ENCODE results near the gene CPTP.

CPTP gene

DNA sequence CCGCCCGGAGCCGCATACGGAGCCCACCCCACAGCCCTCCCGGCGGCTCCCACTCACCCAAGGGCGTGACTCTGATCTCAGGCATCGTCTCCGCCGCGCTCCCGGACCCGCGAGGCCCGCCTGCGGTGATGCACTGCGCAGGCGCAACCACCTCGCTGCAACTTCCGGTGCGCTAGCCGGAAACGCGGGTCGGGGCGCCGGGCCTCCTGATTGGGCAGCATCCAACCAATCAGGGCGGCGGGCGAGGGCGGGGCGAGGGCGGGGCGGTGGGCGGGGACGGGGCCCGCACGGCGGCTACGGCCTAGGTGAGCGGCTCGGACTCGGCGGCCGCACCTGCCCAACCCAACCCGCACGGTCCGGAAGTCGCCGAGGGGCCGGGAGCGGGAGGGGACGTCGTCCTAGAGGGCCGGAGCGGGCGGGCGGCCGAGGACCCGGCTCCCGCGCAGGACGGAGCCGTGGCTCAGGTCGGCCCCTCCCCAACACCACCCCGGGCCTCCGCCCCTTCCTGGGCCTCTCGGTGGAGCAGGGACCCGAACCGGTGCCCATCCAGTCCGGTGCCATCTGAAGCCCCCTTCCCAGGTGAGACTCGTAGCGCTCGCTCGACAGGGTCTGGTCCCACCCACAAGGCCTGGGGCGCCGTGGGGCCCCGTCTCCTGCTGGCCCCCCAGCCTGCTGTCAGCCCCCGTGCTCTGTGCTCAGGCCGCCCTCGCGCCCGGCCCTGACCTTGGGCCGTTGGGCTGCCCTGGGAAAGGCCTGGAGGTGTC, at the start of gene CPTP, which contains the start of gene INTS11:
TSS of gene CPTP (plus strand) at position 279 of the 764 bp plus-strand sequence. CDS start 2,109 bp downstream, outside the sequence.
TSS of gene INTS11 (minus strand) at position 137 of the 764 bp plus-strand sequence. CDS start at position 85, 52 bp downstream.
- DNase-seq, result peak; percentile 96

DNA sequence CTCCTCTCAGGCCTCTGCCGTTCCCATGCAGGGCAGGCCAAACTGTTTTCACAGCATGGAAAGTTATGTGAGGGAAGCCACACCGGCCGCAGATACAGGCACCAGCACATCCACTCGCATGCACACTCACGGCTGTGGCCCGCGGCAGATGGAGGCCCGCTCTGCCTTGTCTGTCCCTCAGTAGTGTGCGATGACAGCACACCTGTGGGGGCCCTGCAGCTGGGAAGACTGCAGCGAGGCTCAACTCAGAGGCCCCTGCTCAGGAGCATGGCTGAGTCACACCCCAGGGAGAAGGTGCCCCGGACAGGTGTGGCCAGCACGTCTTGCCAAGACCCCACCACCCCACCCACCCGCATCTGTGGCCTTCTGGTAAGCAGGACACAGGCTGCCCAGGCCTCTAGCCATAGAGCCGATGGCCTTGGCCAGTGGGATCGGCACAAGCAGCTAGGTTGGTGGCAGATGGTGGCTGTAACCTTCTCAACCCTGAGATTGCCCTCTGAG, 49.6 kb upstream of the CPTP start:
- DNase-seq, result no peak

DNA sequence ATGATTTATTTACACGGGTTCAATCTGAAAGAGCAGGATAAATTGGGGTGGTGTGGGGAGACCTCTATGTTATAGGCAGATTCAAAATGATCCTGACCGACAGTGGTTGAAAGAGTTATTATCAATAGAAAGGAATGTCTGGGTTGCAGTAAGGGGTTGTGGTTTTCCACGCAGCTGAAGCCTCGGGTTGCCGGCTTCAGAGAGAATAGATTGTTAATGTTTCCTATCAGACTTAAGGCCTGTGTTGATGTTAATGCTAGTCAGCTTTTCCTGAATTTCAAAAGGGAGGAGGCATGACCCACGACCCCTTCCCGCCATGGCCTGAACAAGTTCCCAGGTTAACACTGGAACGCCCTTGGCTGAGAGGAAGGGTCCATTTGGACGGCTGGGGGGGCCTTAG, 48.8 kb upstream of the CPTP start:
- no peak for DNase-seq

DNA sequence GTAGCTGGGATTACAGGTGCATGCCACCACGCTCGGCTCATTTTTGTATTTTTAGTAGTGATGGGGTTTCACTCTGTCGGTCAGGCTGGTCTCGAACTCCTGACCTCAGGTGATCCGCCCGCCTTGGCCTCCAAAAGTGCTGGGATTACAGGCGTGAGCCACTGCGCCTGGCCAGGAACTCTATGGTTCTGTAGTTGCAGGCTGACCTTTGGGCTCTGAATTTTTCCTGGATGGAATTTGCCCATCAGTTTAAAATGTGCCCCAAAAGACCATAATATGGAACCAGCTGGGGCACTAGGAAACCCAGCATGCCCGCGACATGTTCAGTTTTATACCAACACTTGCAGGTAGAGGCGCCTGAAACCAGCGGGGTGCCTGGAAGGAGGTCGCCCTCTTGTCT, 46.0 kb upstream of the CPTP start:
- no peak for DNase-seq

DNA sequence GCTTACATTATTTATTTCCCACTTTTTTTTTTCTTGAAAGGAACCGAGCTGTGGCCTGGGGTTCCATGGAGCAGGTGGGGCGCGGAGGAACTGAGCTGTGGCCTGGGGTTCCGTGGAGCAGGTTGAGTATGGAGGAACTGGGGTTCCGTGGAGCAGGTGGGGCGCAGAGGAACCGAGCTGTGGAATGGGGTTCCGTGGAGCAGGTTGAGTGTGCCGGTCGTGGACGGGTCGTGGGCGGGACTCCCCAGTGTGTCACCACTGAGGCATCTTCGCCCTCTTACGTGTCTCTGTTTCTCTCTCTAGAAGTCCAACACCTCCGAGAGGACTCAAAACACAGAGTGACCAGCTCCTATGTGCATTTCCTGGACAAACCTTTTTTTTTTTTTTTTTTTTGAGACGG, 45.6 kb upstream of the CPTP start:
- DNase-seq, result no peak

DNA sequence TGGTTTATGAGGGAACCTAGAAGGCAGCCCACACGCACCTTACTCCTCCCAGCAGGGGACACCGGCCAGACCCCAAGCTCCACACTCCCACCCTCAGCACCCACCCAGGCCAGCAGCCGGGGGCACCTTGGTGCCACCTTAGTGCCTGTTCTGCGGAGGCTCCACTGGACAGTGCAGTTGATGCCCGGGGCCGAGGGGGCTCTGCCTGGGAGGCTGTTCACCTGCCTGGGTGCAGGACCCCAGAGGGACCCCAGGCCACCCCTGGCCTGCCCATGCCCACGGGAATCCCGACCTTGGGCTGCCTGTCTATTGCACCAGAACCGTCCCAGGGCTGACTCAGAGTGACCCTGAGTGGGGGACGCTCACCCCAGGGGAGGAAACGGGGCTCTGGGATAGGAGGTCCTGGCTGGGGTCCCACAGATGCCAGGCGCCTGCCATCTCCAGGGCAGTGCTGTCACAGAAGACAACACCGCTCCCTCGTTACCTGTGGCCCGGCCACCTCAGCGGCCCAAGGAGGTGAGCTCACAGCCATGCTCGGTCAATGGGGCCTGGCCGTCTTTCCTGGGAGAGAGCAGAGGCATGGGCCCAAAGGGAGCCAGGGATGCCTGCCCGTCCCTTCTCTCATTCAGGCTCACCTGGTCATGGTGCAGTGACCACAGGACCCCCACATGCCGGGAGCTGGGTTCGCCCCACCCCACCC, 43.7 kb upstream of the CPTP start:
- DNase-seq, result no peak

DNA sequence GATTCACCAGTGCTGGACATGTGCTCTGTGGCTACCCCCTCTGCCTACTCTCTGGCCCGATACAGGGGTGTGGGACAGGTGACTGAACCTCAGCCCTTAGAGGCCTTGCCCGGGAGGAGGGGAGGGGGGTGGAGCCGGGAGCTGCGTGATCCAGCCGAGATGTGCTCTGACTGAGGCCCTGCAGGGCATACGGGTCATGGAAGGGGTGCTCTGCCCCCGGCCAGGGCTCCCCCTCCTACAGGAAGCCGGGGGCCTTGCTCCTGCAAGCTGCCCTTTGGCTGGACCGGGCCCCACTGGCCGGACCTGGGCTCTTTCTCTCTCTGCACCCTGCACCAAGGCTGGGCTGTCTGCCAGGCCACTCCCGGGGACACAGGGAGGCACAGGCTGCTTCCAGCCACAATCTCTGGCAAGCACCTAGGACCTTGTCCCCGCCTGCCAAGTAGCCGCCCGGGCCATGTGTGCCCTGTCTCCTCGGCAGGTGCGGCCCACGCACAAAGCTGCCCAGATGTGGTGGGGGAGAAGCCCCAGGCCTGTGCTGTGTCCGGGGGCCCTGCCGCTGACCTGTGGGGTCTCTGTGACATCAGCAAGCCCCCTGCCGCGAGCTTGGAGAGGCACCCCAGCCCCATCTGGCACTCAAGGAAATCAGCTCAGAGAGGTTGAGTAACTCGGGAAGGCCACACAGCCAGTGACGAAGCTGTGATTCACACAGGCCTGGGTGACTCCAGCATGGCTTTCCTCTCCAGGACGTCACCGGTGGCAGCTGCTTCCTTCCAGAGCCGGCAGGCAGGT, 42.9 kb upstream of the CPTP start:
- DNase-seq, result peak; percentile 57

DNA sequence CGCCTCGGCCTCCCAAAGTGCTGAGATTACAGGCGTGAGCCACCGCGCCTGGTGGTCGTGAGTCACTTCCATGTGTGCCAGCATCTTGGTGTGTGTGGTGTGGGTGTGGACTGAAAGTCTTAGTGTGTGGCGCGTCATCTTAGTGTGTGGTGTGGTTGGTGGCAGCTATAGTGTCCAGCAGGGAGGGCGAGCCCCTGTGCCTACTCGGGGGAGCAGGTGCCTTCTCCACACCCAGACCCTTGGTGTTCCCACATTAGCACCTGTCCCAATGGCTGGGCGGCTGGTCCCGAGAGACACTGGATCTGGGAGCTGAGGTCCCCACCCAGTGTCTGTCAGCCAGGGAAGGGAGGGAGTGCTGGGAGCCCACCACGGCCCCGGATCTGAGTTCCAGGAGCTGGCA, 41.6 kb upstream of the CPTP start:
- peak; percentile 60 for DNase-seq

DNA sequence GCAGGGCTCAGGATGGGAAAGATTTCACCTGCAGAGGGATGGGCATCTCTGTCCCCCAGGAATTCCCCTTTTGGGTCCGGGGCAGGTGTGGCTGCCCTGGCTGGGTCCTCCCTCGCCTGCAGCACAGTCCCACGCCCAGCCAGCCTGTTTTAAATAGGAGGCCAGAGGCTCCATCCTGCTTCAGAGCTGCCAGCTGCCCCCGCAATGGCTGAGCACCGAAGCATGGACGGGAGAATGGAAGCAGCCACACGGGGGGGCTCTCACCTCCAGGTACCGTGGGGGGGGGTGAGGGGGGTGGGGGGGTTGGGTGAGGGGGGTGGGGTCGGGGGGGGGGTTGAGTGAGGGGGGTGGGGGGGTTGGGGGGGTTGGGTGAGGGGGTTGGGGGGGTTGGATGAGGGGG, 40.8 kb upstream of the CPTP start:
- DNase-seq, result no peak

DNA sequence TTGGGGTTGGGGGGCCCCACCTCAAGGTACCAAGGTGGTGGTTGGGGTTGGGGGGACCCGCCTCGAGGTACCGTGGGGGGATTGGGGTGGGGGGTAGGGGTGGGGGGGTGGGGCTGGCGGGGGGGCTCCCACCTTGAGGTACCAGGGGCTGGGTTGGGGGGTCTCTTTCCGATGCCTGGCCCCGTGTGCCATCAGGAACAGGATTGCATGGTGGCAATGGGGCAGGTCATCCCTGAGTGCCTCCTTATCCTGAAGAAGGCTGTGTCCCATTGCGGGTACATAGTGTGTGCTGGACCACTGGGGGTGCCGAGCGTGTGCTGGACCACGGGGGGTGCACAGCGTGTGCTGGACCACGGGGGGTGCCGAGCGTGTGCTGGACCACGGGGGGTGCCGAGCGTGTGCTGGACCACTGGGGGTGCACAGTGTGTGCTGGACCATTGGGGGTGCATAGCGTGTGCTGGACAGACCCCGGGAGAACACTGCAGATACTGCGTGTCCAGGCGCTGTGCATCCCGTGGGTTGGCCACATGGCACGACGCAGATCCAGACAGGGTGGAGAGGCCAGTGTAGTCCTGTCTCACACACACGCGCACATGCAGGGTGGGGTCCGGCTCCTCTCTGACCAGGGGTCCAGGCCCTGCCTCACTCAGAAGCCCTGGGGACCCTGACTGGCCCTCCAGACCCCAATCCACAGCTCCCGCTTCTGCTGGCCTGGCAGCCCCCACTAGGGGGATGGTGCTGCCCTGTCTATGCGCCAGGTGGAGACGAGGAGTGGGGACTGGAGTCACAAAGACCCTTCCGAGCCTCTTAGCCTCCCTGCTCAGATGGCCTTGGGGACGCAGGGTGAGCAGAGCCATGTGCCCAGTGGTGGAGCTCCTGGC, 40.1 kb upstream of the CPTP start:
- DNase-seq, result no peak

DNA sequence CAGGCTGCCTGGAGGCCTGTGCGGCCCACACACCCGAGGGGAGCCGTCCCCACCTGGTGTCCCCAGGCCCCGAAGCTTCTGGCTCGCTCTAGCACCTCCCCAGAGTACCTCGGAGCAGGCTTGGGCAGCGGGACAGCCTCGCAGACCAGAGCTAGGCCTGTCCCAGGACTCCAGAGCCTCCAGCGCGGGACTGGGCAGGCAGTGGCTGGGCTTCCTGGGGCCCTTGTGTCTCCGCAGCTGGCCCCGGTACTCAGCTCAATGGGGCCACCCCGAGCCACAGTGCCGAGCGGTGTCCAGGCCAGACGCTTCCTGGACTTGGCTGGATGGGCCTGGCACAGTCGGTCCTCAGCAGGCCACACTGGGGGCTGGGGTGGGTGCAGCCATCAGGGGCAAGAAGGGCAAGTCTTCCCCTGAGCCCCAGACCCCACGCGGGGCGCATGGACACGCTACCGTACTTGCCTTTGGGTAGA, 39.5 kb upstream of the CPTP start:
- no peak for DNase-seq

DNA sequence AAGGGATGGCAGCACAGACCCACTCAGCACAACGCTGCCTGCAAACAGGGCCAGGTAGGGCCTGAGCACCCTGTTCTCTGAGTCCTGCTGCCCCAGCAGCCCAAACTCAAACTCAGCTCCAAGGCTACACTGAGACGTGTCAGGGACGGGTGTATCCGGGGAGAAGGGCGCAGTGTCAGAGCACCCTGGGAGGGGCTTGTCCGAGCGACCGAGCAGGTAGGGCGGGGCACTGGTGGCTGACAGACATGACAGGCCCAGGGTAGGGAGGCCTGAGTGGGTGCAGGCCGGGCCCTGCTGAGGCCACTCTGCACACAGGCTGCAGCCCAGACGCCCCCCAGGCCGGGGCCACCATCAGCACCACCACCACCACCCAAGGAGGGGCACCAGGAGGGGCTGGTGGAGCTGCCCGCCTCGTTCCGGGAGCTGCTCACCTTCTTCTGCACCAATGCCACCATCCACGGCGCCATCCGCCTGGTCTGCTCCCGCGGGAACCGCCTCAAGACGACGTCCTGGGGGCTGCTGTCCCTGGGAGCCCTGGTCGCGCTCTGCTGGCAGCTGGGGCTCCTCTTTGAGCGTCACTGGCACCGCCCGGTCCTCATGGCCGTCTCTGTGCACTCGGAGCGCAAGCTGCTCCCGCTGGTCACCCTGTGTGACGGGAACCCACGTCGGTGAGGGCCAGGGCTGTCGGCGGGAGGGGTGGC, 38.8 kb upstream of the CPTP start:
- no peak for DNase-seq

DNA sequence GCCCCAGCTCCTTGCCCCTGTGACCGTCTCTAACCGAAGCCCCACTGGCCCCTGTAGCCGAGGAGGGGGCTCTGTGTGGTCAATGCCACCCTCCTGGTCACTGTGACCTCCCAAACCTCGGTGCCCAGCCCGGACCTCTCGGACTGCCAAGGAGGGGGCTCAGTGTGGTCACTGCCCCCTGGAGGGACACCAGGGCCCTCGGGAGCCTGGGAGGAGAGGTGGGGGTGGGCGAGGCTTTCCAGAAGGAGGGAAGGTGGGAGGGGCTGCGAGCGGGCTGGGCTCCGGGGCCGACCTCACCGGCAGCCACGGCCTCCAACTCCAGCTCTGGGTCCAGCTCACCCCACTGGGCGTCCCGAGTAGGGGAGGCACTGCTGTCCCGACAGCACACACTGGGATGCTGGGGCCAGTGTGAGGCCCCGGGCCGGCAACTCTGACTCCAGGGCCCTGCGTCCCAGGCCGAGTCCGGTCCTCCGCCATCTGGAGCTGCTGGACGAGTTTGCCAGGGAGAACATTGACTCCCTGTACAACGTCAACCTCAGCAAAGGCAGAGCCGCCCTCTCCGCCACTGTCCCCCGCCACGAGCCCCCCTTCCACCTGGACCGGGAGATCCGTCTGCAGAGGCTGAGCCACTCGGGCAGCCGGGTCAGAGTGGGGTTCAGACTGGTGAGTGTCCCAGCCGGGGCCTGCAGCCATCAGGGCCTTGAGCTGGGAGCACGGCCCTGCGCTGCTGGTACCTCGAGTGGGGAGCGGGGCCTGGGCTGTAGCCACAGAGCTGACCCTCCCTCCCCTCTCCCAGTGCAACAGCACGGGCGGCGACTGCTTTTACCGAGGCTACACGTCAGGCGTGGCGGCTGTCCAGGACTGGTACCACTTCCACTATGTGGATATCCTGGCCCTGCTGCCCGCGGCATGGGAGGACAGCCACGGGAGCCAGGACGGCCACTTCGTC, 38.0 kb upstream of the CPTP start:
- no peak for DNase-seq

DNA sequence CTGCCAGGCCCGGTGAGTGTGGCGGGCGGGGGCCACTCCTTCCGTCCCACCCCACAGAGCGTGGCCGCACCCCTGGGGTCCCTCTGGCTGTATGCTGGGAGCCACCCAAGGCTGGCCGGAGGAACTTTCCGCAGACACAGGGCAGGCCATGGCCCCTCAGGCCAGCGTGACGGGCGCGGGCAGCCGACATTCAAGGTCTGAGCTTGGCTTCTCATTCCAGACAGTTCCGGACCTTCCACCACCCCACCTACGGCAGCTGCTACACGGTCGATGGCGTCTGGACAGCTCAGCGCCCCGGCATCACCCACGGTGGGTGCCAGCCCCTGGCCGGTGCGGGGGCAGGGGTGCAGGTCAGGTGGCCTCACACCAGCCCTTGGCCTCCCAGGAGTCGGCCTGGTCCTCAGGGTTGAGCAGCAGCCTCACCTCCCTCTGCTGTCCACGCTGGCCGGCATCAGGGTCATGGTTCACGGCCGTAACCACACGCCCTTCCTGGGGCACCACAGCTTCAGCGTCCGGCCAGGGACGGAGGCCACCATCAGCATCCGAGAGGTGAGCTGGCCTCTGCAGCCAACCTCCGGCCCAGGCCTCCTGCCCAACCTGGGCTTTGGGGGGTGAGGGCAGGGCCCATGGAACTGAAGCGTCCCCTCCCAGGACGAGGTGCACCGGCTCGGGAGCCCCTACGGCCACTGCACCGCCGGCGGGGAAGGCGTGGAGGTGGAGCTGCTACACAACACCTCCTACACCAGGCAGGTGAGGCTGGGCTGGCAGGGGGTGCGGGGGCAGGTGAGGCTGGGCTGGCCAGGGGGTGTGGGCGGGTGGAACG, 37.1 kb upstream of the CPTP start:
- no peak for DNase-seq

DNA sequence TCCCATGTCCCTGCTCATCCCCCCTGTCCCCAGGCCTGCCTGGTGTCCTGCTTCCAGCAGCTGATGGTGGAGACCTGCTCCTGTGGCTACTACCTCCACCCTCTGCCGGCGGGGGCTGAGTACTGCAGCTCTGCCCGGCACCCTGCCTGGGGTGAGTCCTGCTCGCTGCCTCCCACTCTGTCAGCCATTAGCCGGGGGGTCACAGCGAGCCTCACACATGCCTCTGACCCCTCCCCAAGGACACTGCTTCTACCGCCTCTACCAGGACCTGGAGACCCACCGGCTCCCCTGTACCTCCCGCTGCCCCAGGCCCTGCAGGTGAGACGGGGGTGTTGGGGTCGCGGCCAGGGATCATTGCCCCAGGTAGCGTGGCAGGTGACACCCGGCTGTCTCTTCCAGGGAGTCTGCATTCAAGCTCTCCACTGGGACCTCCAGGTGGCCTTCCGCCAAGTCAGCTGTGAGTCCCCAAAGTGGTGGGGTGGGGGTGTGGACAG, 34.3 kb upstream of the CPTP start:
- DNase-seq, result peak; percentile 64

DNA sequence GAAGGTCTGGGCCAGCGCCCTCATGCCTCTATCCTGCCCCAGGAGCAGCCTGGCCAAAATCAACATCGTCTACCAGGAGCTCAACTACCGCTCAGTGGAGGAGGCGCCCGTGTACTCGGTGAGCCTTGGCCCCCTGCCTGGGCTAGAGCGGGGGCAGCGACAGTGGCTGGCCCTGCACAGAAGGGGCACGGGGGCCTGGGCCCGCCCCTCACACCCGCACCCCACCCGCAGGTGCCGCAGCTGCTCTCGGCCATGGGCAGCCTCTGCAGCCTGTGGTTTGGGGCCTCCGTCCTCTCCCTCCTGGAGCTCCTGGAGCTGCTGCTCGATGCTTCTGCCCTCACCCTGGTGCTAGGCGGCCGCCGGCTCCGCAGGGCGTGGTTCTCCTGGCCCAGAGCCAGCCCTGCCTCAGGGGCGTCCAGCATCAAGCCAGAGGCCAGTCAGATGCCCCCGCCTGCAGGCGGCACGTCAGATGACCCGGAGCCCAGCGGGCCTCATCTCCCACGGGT, 33.5 kb upstream of the CPTP start:
- DNase-seq, result no peak

DNA sequence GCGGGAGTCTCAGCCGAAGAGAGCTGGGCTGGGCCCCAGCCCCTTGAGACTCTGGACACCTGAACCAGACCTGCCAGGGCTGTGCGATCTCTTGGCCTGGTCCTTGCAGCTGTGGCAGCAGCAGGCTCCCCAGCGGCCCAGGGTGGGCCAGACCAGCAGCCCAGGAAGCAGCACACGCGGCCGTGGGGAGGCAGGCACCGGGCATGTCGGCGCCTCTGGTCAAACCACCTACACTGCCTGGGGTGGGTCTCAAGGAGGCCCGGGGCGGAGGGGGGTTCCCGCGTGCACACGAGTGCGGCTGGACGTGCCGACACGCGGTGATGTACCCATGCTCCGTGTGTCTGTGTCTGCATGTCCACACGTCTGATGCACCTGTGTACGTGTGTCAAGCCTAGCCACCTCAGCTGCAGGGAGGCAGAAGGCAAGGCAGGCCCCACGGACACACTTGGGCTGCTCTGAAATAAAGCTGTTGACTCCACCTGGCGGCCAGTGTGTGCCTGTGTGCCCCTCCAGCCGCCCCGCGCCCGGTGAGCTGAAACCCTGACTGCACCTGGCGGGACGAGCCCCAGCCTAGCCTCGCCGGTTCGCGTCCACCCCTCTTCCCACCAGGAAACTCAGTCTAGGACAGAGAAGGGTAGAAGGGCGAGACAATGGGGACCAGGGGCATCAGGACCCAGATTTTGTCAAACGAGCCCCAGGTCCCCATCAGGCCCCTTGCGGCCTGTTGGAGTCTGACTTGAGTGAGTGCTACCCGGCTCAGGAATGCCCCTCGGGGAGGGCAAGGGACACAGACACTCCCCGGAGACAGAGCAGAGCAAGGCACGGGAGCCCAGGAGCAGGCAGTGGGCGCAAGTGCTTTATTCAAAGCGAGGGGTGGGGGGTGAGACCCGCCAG, 32.8 kb upstream of the CPTP start:
- peak; percentile 57 for DNase-seq

DNA sequence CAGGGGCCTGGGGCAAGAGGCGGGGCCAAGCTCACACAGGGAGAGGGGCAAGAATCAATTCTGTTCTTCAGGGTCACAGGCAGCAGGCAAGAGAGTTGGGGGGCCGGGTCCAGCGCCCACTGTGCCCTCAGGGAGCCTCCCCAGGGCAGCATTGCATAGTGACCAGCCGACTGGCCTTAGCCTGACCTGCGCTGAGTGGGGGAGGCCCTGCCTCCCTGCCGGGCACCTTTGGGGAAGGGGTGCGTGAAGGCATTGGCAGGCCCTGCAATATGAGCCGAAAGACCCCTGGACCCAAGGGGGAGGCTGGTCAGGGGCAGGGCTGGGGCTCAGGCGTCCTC, 32.2 kb upstream of the CPTP start:
- no peak for DNase-seq
